ENCODE measurements around the gene HTATSF1.

Gene HTATSF1

GRCh38 chrX:136496764-136497555 lies 432 bp upstream of the HTATSF1 start:
- DNase-seq, result peak; percentile 67

GRCh38 chrX:136519069-136519468 lies 21.7 kb downstream of the HTATSF1 start:
- no peak for DNase-seq

DNA sequence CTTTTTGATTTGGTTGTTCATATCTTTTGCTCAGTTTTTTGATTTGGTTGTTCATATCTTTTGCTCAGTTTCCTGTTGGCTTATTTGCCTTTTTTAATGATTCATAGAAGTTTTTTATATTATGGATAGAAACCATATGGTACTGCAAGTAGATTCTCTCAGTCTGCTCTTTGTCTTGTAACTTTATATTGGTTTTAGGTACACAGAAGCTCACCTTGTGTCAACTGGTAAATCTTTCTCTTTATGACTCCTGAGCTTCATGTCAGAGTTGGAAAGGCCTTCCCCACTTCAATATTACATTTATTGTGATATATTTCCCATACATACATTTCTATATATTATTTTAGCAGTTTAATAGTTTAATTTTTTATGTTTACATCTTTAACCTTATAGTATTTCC lies 26.4 kb downstream of the HTATSF1 start:
- DNase-seq, result no peak

- DNase-seq, result peak; percentile 7
These were observed 28.6 kb downstream of the HTATSF1 start for GRCh38 chrX:136525738-136526606.

DNA sequence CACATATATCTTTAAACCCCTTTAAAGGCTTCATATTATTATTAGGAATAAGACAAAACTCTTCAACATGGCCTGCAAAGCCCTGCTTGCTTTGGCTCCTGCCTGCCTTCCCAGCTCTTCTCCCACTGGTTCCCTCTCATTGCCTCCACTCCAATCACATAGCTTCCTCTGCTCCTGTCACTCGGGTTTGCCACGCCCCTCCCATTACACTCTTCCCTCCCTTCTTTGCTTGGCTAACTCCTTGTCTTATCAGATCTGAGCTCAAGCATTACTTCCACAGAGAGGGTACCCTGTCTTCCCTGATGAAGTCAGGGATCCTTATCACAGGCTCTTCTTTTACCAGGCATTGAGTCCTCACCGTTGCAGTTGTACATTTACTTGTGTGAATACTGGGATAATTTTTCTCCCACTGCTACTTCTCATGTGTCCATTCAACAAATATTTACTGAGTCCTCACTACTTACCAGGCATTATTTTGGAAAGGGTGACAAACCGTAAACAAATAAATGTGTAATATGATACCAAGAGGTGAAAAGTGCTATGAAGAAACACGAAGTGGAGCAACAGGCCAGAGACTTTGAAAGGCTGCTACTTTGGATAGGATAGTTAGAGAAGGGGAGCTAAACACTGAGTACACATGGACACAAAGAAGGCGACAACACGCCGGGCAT lies 31.4 kb downstream of the HTATSF1 start:
- DNase-seq, result no peak

DNA sequence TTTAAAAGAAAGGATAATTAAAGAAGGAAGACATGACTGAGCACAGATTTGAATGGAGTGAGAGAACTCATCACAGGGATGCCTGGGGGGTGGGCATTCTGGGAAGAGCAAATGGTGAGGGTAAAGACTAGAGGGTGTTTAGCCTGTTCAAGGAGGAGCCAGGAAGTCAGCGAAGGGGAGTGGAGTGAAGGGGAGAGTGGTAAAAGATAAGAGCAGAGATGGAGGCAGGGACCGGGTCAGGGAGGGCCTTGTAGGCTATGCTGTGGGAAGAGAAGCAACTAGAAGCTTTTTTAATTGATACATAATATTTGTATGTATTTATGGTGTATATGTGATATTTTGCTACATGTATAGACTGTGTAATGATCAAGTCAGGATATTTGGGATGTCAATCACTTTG lies 32.4 kb downstream of the HTATSF1 start:
- no peak for DNase-seq

GRCh38 chrX:136531951-136532350 lies 34.6 kb downstream of the HTATSF1 start, which contains the start of gene VGLL1:
Gene VGLL1 (plus strand): TSS chrX:136532215. CDS start chrX:136536021, 3,806 bp downstream.
- no peak for DNase-seq

- no peak for DNase-seq
These were observed 36.7 kb downstream of the HTATSF1 start for GRCh38 chrX:136534131-136534530.

DNA sequence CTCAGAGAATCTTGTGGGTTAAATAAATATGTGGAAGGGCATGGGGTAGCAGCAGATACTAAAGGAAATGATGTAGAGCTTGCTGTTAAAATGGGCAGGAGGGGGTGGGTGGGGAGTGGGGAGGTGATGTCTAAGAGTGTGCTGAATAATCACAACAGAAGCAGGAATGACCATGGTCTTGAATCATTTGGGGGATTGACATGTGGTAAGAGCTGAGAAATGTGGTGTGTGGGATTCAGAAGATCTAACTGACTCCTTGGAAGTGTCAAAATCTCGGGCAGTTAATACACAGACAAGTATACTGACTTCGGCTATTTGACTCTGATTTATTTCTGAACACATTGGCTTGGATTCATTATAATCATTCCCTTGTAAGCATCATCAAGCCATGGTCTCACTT lies 41.4 kb downstream of the HTATSF1 start:
- no peak for DNase-seq

GRCh38 chrX:136540226-136540625 lies 42.8 kb downstream of the HTATSF1 start:
- no peak for DNase-seq

- no peak for DNase-seq
These were observed 43.9 kb downstream of the HTATSF1 start for GRCh38 chrX:136541294-136541693.

DNA sequence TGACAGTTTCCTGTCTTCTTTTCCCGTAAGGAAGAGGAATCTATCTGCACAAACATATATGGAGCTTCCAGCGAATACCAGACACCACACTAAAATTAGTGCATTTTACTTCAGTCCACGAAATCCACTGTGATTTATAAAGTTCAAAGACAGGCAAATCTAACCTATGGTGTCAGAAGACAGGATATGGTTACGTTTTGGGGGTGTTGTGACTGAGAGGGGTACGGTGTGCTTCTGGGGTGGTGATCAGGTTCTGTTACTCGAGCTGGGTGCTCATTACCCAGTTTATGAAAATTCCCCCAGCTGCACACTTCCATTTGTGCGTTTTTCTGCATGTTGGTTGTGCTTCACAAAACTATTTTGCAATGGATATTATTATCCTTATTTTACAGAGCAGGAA lies 44.9 kb downstream of the HTATSF1 start:
- no peak for DNase-seq

- no peak for DNase-seq
These were observed 49.0 kb downstream of the HTATSF1 start for GRCh38 chrX:136546371-136546781.

- no peak for DNase-seq
These were observed 51.8 kb downstream of the HTATSF1 start for GRCh38 chrX:136549226-136549625.

- no peak for DNase-seq
These were observed 54.0 kb downstream of the HTATSF1 start for GRCh38 chrX:136551410-136551809.

- no peak for DNase-seq
These were observed 58.3 kb downstream of the HTATSF1 start for GRCh38 chrX:136555694-136556093.
